ENCODE measurements around the gene GAS2.

Gene GAS2

GRCh38 chr11:22715971-22716370 is 49.6 kb downstream of the GAS2 start:
- no peak for DNase-seq (ENCODE audit: low read depth)
- H3K4me3 ChIP-seq (ENCODE audit: low read depth, low read length) = no peak overlapping the region

GRCh38 chr11:22720457-22720856 is 54.0 kb downstream of the GAS2 start:
- H3K4me3 ChIP-seq (ENCODE audit: low read depth, low read length) = no peak overlapping the region
- DNase-seq (ENCODE audit: low read depth) = no peak

DNA sequence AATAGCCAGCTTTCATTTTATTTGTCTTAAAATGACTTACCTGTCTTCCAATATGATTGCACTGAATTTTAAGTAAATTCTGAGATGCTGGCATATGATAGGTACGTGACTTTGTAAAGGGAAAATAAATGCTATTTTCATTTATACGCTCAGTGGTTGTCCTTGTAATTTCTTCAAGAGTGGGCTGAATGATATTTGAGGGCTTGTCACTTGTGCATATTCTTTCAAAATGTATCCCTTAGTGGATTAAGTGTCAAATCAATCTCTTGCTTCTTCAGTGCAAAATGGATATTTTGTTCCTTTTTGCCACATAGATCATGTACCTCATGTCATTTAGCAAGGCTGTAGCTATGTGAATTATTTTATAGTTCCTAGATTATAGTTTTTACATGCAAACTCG is 56.9 kb downstream of the GAS2 start:
- no peak for DNase-seq (ENCODE audit: low read depth)
- H3K4me3 ChIP-seq (ENCODE audit: low read depth, low read length) = no peak overlapping the region

GRCh38 chr11:22725079-22725478 is 58.7 kb downstream of the GAS2 start:
- no peak for DNase-seq (ENCODE audit: low read depth)
- H3K4me3 ChIP-seq (ENCODE audit: low read depth, low read length) = no peak overlapping the region

DNA sequence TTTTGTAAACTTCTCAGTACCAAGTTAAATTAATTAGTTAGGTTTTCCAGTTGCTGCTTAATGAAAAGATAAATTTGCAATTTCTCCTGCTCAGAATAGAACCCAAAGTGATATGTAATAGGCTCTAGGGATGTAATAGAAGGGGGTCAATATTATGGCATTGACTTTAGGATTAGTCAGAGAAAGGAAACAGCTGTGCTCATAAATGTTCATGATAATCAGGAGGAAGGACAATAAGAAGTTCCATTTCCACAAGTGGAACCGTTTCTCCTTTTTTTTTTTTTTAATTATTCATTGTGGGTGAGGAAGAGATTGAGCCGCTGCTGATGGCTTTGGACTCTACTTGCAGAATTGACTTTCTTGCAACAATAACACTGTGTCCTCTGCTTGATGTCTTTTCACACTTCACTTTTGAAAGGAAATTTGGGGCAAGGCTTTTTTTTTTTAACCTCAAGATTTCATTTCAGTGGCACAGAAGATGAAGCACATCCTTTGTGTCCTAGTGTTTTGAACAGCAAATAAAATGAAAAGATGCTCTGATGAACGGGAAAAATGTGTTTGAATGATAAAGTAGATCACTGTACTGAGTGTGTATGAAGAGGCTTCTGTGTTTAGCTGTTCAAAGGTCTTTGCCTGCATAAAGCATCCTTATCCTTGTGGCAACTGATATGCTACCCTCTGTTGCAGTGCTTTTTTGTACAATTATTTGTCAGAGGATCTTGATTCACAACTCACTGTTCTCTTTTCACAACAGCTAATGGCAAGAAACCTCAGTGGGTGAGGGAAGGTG is 62.4 kb downstream of the GAS2 start:
- no peak for DNase-seq (ENCODE audit: low read depth)
- no peak overlapping the region for H3K4me3 ChIP-seq (ENCODE audit: low read depth, low read length)

GRCh38 chr11:22730319-22730718 is 63.9 kb downstream of the GAS2 start:
- no peak overlapping the region for H3K4me3 ChIP-seq (ENCODE audit: low read depth, low read length)
- DNase-seq (ENCODE audit: low read depth) = no peak

DNA sequence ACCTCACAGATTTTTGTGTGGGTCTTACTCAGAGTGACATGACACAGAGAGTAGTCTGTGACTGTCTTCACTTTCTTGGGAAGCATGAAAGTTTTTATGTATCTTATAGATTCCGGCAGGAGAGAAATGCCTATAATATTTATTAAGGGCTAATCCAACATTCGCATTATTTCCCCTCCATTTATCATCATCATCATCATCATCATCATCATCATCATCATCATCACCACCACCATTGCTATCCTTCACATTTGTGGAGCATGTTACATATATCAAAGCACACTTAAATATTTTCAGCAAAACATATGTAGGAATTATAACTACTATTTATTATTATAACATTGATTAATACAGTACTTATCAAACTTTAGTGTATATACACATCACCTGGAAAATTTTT is 66.2 kb downstream of the GAS2 start:
- DNase-seq (ENCODE audit: low read depth) = no peak
- no peak overlapping the region for H3K4me3 ChIP-seq (ENCODE audit: low read depth, low read length)

GRCh38 chr11:22733475-22734248 is 67.3 kb downstream of the GAS2 start:
- H3K4me3 ChIP-seq (ENCODE audit: low read depth, low read length) = no peak overlapping the region
- DNase-seq (ENCODE audit: low read depth) = no peak

GRCh38 chr11:22734628-22735345 is 68.4 kb downstream of the GAS2 start:
- peak; percentile 13 for DNase-seq (ENCODE audit: low read depth)
- H3K4me3 ChIP-seq (ENCODE audit: low read depth, low read length) = no peak overlapping the region

DNA sequence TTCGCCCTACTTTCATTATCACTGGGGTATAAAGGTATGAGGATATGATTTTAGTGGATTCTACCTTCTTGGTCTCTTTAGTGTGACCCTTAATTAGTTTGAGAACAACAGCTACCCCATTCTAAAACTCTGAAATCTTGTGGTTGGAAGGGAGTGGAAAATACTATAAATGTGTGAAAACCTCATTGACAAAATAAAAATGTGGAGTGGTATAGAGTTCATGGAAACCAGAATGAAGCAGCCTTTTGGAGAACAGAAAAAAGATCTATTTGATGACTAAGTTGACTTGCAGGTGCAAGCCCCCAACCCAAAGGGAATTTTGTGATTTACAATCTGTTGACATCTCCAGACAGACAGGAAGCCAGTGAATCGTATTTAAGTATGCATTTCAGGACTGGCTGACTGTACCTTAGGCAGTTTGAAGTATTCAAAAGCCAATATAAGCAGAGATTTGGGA is 75.8 kb downstream of the GAS2 start:
- H3K4me3 ChIP-seq (ENCODE audit: low read depth, low read length) = no peak overlapping the region
- no peak for DNase-seq (ENCODE audit: low read depth)

GRCh38 chr11:22749536-22749935 is 83.1 kb downstream of the GAS2 start:
- no peak overlapping the region for H3K4me3 ChIP-seq (ENCODE audit: low read depth, low read length)
- no peak for DNase-seq (ENCODE audit: low read depth)

- no peak overlapping the region for H3K4me3 ChIP-seq (ENCODE audit: low read depth, low read length)
- DNase-seq (ENCODE audit: low read depth) = no peak
These were observed 86.5 kb downstream of the GAS2 start for GRCh38 chr11:22752908-22753310.

- H3K4me3 ChIP-seq (ENCODE audit: low read depth, low read length) = no peak overlapping the region
- DNase-seq (ENCODE audit: low read depth) = no peak
These were observed 87.0 kb downstream of the GAS2 start for GRCh38 chr11:22753416-22753815.

DNA sequence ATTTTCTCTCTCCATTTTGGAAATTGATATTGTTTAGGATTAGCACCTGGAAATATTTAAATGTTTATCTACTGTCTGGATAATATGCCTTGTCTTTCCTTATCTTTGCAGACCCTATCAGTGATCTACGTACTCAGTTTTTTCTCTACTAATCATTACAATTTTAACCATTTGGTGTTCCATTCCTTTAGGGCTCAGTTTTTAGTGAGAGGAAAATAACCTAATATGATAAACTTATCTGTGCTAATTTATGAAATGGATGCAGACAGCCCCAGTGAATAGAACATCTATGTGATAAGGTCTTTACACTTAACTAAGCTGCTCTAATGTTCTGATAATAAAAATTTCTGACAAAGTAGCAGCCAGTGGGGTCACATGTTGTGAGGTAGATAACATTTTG is 94.7 kb downstream of the GAS2 start:
- H3K4me3 ChIP-seq (ENCODE audit: low read depth, low read length) = no peak overlapping the region
- DNase-seq (ENCODE audit: low read depth) = no peak

GRCh38 chr11:22763166-22763565 is 96.8 kb downstream of the GAS2 start:
- no peak for DNase-seq (ENCODE audit: low read depth)
- no peak overlapping the region for H3K4me3 ChIP-seq (ENCODE audit: low read depth, low read length)

- no peak for DNase-seq (ENCODE audit: low read depth)
- no peak overlapping the region for H3K4me3 ChIP-seq (ENCODE audit: low read depth, low read length)
These were observed 98.3 kb downstream of the GAS2 start for GRCh38 chr11:22764735-22765134.

GRCh38 chr11:22768281-22768680 is 101.9 kb downstream of the GAS2 start:
- no peak for DNase-seq (ENCODE audit: low read depth)
- H3K4me3 ChIP-seq (ENCODE audit: low read depth, low read length) = no peak overlapping the region

DNA sequence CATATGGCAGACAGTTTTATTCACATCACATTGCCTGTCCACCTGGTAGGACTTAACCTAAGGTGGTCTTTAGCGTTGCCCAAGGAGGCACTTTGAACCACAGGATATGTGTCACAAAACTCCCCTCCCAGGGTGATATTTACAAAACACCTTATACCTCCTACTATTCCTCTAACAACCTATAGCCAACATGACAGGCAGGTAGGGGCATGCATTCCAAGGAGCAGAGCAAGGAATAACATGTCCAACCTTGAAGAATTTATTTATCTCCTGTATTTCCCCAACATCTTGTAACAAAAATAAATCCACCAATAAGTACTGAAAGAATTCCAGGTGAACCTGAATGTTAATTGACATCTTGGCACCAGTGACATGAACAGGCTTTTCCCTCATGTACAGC is 102.7 kb downstream of the GAS2 start:
- H3K4me3 ChIP-seq (ENCODE audit: low read depth, low read length) = no peak overlapping the region
- DNase-seq (ENCODE audit: low read depth) = no peak

GRCh38 chr11:22774716-22775115 is 108.3 kb downstream of the GAS2 start:
- DNase-seq (ENCODE audit: low read depth) = no peak
- H3K4me3 ChIP-seq (ENCODE audit: low read depth, low read length) = no peak overlapping the region

DNA sequence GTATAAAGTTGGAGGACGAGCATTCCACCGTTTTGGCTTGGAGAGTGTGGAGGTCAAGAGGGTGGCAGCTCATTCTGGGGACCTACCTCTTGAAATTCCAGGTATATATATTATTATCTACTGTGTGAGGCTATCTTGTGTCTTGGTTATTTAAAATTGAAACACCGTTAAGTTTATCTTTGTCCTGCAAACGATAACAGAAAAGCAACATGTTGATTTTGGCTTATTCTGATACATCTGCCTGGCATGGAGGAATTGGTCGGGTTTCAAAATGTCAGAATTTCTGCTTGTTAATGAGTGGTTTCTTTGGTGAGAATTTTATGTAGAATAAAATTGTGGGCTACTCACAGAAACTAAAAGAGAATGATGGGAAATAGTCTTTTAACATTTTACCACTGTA is 108.8 kb downstream of the GAS2 start:
- DNase-seq (ENCODE audit: low read depth) = no peak
- H3K4me3 ChIP-seq (ENCODE audit: low read depth, low read length) = no peak overlapping the region
